Endothelial cell of umbilical vein (primary cell): ENCODE data around the gene IGSF11.

Experiments used
- GATA2 ChIP-seq: IDR thresholded peaks from 2 replicates; pipeline ENCODE4 v1.7.0; 2011; ENCODE audit warnings: low read depth, mild to moderate bottlenecking, moderate library complexity, mixed read lengths, low read length; ENCODE audit not compliant: insufficient read length, insufficient read depth
- POLR2A ChIP-seq: IDR thresholded peaks from 2 replicates; pipeline ENCODE4 v1.6.1; 2012; ENCODE audit warnings: low read depth, mild to moderate bottlenecking, control low read depth, low read length

GRCh38 chr3:119044593-119044992 is 9.9 kb upstream of the IGSF11 start:
- no peak for TF ChIP-seq POLR2A
- TF ChIP-seq GATA2: no peak
